ENCODE measurements around the gene PCSK4. TPM values are rescaled to one million over a fixed set of nuclear protein-coding genes. Genes with fewer than 3 reads are reported as not detected.

PCSK4 gene
- polyA plus RNA-seq, 1 experiment, result 0.40 TPM

DNA sequence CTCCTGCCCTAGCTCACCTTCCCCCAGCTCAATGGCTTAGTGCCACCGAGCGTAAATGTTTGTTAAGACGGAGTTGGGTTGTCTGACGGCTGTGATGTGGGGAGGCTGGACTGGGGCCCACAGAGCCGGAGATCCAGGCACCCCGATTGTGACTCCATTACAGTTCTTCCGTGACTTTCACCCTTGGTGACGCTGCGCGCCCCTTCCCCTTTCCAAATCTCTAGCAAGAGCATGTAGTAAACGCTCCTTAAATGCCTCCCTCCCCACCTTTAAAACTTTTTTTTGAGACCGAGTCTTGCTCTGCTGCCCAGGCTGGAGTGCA, 1.7 kb upstream of the PCSK4 start:
- ChIA-PET POLR2A (interaction anchor here (0.6 to 1.4 kb wide), 2 partner anchors 10 to 47 kb away, joined by 3 to 6 read pairs; no protein-coding TSS in a partner anchor), CTCF (no interaction called here)
- Histone ChIP-seq H3K4me3 (ENCODE audit: low read depth, low read length) (peak overlapping the region; percentile 62; the same call in 1 of the 2 replicates), H3K27me3 (ENCODE audit: control insufficient read depth, insufficient read depth, low read length) (peaks cover 11% of the 10 kb centered on the region), H3K9me3 (ENCODE audit: control insufficient read depth, insufficient read depth, low read length) (no peaks in the 10 kb centered on the region; the same call in 1 of the 2 replicates), H3K27ac (ENCODE audit: low read depth, low read length) (no peak overlapping the region)
- DNase-seq (ENCODE audit: low read depth, low spot score), result no peak
- TF ChIP-seq, protein P1, sequence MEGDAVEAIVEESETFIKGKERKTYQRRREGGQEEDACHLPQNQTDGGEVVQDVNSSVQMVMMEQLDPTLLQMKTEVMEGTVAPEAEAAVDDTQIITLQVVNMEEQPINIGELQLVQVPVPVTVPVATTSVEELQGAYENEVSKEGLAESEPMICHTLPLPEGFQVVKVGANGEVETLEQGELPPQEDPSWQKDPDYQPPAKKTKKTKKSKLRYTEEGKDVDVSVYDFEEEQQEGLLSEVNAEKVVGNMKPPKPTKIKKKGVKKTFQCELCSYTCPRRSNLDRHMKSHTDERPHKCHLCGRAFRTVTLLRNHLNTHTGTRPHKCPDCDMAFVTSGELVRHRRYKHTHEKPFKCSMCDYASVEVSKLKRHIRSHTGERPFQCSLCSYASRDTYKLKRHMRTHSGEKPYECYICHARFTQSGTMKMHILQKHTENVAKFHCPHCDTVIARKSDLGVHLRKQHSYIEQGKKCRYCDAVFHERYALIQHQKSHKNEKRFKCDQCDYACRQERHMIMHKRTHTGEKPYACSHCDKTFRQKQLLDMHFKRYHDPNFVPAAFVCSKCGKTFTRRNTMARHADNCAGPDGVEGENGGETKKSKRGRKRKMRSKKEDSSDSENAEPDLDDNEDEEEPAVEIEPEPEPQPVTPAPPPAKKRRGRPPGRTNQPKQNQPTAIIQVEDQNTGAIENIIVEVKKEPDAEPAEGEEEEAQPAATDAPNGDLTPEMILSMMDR (IDR thresholded peaks at IDR 0.05; ENCODE audit: low read depth, low read length), result no peak

DNA sequence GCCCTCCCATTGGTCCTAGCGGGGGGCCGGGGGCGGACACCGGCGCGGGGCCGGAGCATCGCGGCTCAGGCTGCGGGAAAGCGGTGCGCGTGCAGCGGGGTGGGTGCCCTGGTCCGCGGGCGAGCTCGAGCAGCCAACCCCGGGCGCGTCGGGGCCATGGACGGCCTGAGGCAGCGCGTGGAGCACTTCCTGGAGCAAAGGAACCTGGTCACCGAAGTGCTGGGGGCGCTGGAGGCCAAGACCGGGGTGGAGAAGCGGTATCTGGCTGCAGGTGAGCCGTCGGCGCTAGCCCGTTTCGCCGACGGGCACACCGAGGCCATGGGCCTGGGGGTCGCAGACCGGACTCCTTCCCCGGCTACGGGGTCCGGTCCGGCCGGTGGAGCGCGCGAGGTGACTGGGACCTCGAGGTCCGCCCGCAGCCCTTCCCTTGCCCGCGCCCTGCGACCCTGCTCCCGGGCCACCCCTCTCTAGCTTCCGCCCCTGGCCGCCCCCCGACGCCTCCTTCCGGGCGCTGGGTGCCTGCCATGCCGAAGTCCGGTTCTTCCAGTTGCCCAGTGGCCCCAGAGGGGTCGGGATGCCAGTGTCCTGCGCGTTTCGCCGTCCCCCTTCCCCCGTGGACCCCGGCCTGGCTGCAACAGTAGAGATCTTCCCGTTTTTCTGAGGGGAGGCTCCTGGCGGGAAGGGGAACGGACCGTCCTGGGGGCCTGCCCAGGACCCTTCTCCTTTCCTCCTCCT, 1.1 kb upstream of the PCSK4 start, which contains the start of gene REEP6:
Gene REEP6, plus strand, starts transcription at position 68 of the 735 bp plus-strand sequence. Its CDS starts 89 bp downstream, at position 157.
- peaks cover 9% of the 10 kb centered on the region for H3K27me3 ChIP-seq (ENCODE audit: control insufficient read depth, insufficient read depth, low read length)
- ChIA-PET POLR2A (interaction anchor here (0.6 to 1.4 kb wide), 8 partner anchors 9 to 405 kb away, joined by 3 to 8 read pairs (median 6); no protein-coding TSS in a partner anchor), CTCF (no interaction called here)
- DNase-seq (ENCODE audit: low read depth, low spot score), result no peak
- H3K27ac ChIP-seq (ENCODE audit: low read depth, low read length), result peak within 1 kb of the TSS; percentile 39
- TF ChIP-seq, protein P1 (IDR thresholded peaks at IDR 0.05; ENCODE audit: low read depth, low read length), result no peak
- H3K4me3 ChIP-seq (ENCODE audit: low read depth, low read length), result peak within 1 kb of the TSS; percentile 69
- no peaks in the 10 kb centered on the region; the same call in 1 of the 2 replicates for H3K9me3 ChIP-seq (ENCODE audit: control insufficient read depth, insufficient read depth, low read length)

DNA sequence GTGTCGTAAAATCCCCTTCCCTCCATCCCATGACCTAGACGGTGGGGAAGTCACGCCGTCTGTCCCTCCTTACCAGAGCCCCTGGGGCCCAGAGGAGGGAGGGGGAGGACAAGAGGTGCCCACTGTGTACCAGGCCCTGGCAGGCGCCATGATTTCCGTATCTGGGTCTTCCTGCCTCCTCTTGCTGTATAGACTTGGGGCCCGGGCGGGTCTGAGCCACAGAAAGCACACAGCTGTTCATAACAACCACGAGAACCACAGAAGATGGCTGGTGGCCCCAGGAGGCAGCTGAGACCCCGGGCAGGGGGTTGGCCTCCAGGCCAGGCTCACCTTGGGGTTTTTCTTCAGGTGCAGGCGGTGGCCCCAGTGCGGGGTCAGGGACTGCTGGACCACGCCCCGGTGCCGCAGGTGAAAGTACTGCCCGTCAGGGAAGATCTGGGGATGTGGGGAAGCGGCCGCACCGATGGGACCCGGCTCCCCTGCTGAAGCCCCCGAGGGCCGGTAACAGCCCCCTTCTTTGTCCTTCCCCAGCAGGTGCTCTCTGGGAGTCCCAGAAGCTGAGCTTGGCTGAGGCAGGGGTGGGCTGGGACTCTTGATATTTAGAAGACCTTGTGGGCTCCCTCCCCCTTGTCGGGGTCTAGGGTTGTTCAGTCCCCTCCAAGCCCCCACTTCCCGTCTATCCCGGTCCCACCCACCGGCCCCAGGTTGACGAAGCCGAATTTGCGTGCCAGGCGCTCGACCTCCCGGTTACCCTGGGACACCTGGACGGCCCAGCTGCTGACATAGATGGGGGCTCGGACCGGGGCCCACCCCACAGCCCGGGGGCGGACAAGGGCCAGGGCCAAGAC, 463 bp downstream of the PCSK4 start:
- ChIA-PET POLR2A (no interaction called here), CTCF (no interaction called here)
- DNase-seq (ENCODE audit: low read depth, low spot score), result no peak
- Histone ChIP-seq H3K27me3 (ENCODE audit: control insufficient read depth, insufficient read depth, low read length) (peaks cover 9% of the 10 kb centered on the region), H3K9me3 (ENCODE audit: control insufficient read depth, insufficient read depth, low read length) (no peaks in the 10 kb centered on the region; the same call in 1 of the 2 replicates), H3K4me3 (ENCODE audit: low read depth, low read length) (peak overlapping the region; percentile 69), H3K27ac (ENCODE audit: low read depth, low read length) (peak overlapping the region; percentile 11)
- TF ChIP-seq, protein P1 (IDR thresholded peaks at IDR 0.05; ENCODE audit: low read depth, low read length), result no peak

DNA sequence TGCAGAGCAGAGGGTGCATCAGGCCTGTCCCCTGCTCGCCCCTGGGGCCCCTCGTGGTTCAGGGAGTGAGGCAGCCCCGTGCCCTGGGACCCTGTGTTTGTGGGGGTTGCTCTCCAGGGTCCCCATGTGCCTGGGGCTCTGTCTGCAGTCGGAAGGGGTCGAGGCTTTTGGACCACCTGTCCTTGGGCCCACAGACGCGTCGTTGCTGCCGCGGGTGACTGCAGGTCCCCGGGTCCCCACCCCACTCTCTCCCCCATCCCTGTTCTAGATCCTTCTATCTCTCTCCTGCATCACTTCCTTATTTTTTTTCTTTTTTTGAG, 1.9 kb downstream of the PCSK4 start:
- TF ChIP-seq, protein P1 (IDR thresholded peaks at IDR 0.05; ENCODE audit: low read depth, low read length), result no peak
- DNase-seq (ENCODE audit: low read depth, low spot score), result no peak
- H3K4me3 ChIP-seq (ENCODE audit: low read depth, low read length), result no peak overlapping the region
- peaks cover 7% of the 10 kb centered on the region for H3K27me3 ChIP-seq (ENCODE audit: control insufficient read depth, insufficient read depth, low read length)
- no peaks in the 10 kb centered on the region; the same call in 1 of the 2 replicates for H3K9me3 ChIP-seq (ENCODE audit: control insufficient read depth, insufficient read depth, low read length)
- ChIA-PET POLR2A (no interaction called here), CTCF (no interaction called here)
- H3K27ac ChIP-seq (ENCODE audit: low read depth, low read length), result no peak overlapping the region
